ENCODE measurements around the gene NFE2.

NFE2 gene

DNA sequence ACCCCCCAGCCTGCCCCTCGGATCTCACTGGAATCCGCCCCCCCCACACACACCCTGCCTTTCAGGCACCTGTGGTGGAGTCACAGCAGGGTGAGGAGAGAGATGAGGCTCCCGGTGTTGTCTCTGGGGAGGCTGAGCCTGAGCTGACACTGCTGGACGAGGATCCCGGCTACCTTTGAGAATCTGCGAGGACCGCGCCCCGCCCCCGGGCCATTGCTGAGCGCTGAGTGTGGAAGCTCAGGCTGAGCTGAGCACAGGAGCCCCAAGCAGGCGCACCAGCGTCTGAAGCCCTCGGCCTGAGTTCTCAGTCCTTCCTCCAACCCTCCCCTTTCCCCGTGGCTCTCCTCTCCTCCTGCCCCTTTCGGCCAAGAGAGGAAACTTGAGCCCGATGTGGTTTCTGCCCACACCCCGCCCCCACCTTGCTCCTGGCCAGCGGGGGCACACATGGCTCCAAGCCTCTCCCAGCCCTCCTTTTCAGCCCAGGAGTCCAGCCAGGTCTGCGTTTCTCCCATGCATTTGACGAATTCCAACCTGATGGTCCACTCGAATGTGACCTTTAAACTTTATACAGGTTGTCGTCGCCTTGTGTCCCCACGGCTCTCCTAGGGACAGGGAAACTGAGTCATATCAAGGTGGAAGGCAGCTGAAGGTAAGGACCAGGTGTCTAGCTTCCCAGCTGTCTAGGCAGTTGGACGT lies at the start of gene NFE2:
NFE2 (minus strand) TSS at position 284 of the 696 bp plus-strand sequence. CDS start 5,767 bp downstream, outside the sequence.
- H3K4me1 Mint-ChIP-seq (ENCODE audit: low read depth): peaks cover 35% of the 10 kb centered on the region
- H3K27me3 Mint-ChIP-seq: peaks cover 58% of the 10 kb centered on the region
- H3K4me3 Mint-ChIP-seq: peak within 1 kb of the TSS; percentile 26
- H3K27ac Mint-ChIP-seq: no peak within 1 kb of the TSS
- no peaks in the 10 kb centered on the region for H3K36me3 Mint-ChIP-seq (ENCODE audit: low read depth)
- H3K9me3 Mint-ChIP-seq: no peaks in the 10 kb centered on the region

GRCh38 chr12:54349679-54350078 lies 48.9 kb upstream of the NFE2 start:
- Mint-ChIP-seq H3K9me3 (no peaks in the 10 kb centered on the region), H3K4me3 (no peak overlapping the region), H3K27me3 (no peaks in the 10 kb centered on the region), H3K36me3 (ENCODE audit: low read depth) (peaks cover 54% of the 10 kb centered on the region), H3K4me1 (ENCODE audit: low read depth) (peaks cover 20% of the 10 kb centered on the region), H3K27ac (no peak overlapping the region)

DNA sequence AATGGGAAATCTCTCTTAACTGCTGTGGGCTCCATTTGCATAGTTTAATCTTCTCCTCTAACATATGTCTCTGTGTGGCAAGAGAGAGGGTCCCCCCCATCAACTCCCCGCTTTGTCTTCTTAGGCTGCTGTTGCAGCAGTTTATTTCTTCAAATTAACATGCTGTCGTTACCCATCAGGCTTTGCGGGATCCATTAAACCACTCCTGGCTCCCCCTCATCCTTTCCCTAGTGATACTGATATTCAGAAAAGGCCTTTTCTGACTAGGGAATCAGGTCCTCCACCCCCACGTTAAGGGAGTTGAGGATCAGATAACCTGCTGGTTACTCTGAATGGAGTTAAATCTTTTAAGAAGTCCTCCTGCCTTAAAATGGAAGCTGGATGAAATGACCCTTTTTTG lies 48.2 kb upstream of the NFE2 start:
- H3K36me3 Mint-ChIP-seq (ENCODE audit: low read depth): peaks cover 54% of the 10 kb centered on the region
- peaks cover 20% of the 10 kb centered on the region for H3K4me1 Mint-ChIP-seq (ENCODE audit: low read depth)
- no peak overlapping the region for H3K4me3 Mint-ChIP-seq
- no peaks in the 10 kb centered on the region for H3K9me3 Mint-ChIP-seq
- H3K27me3 Mint-ChIP-seq: no peaks in the 10 kb centered on the region
- H3K27ac Mint-ChIP-seq: no peak overlapping the region

- no peak overlapping the region for H3K4me3 Mint-ChIP-seq
- H3K9me3 Mint-ChIP-seq: no peaks in the 10 kb centered on the region
- H3K27ac Mint-ChIP-seq: no peak overlapping the region
- no peaks in the 10 kb centered on the region for H3K27me3 Mint-ChIP-seq
- H3K4me1 Mint-ChIP-seq (ENCODE audit: low read depth): no peaks in the 10 kb centered on the region
- peaks cover 35% of the 10 kb centered on the region for H3K36me3 Mint-ChIP-seq (ENCODE audit: low read depth)
Measured at GRCh38 chr12:54341378-54342300, 40.8 kb upstream of the NFE2 start.

DNA sequence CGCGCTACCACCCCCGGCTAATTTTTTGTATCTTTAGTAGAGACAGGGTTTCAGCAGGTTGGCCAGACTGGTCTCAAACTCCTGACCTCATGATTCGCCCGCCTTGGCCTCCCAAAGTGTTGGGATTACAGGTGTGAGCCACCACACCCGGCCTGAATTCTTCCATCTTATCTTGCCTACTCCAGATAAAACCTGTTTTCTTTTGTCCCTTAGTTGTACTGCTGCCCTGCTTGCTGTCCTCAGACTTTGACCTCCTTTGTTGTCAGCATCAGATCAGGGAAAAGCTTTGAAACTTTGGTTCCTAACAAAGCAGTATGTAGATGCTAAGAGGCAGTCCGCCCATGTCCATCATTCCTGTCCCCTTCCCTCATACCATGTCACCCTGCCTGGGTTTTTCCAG lies 40.0 kb upstream of the NFE2 start:
- no peaks in the 10 kb centered on the region for H3K27me3 Mint-ChIP-seq
- H3K4me1 Mint-ChIP-seq (ENCODE audit: low read depth): no peaks in the 10 kb centered on the region
- peaks cover 35% of the 10 kb centered on the region for H3K36me3 Mint-ChIP-seq (ENCODE audit: low read depth)
- no peaks in the 10 kb centered on the region for H3K9me3 Mint-ChIP-seq
- H3K27ac Mint-ChIP-seq: no peak overlapping the region
- H3K4me3 Mint-ChIP-seq: no peak overlapping the region

GRCh38 chr12:54338698-54339296 lies 38.0 kb upstream of the NFE2 start:
- H3K27me3 Mint-ChIP-seq: no peaks in the 10 kb centered on the region
- H3K4me1 Mint-ChIP-seq (ENCODE audit: low read depth): peaks cover under 1% of the 10 kb centered on the region
- no peaks in the 10 kb centered on the region for H3K9me3 Mint-ChIP-seq
- no peak overlapping the region for H3K4me3 Mint-ChIP-seq
- H3K27ac Mint-ChIP-seq: no peak overlapping the region
- H3K36me3 Mint-ChIP-seq (ENCODE audit: low read depth): peaks cover 27% of the 10 kb centered on the region

GRCh38 chr12:54337854-54338650 lies 37.2 kb upstream of the NFE2 start:
- Mint-ChIP-seq H3K27ac (no peak overlapping the region), H3K27me3 (no peaks in the 10 kb centered on the region), H3K9me3 (no peaks in the 10 kb centered on the region), H3K4me1 (ENCODE audit: low read depth) (peaks cover 8% of the 10 kb centered on the region), H3K4me3 (no peak overlapping the region), H3K36me3 (ENCODE audit: low read depth) (peaks cover 26% of the 10 kb centered on the region)

DNA sequence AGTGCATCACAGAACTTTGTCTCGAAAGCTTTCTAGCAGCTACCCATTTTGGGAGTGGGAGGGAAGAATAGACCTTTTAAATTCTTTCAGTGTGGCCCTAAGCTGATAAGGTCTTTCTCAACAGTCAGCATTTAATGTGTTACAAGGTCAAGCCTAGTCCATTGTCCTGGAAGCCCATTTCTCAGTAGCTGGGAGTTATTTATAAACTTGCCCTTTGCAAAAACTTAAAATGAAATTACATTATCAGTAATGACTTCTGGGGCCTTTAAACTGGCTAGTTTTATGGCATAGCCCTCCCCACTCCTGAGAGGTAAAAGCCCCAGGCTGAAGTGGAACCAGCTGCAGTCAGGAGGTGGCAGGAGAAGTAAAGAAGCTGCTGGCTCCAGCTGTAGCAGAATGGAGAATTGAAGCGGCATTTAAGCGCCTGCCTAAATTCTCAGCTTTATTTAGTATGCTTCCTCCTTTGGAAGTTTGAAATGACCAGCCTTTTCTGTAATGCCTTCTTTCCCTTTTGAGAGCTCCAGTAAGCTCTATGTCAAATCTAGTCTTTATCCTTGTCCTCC lies 36.5 kb upstream of the NFE2 start:
- Mint-ChIP-seq H3K4me1 (ENCODE audit: low read depth) (peaks cover 8% of the 10 kb centered on the region), H3K27ac (no peak overlapping the region)

DNA sequence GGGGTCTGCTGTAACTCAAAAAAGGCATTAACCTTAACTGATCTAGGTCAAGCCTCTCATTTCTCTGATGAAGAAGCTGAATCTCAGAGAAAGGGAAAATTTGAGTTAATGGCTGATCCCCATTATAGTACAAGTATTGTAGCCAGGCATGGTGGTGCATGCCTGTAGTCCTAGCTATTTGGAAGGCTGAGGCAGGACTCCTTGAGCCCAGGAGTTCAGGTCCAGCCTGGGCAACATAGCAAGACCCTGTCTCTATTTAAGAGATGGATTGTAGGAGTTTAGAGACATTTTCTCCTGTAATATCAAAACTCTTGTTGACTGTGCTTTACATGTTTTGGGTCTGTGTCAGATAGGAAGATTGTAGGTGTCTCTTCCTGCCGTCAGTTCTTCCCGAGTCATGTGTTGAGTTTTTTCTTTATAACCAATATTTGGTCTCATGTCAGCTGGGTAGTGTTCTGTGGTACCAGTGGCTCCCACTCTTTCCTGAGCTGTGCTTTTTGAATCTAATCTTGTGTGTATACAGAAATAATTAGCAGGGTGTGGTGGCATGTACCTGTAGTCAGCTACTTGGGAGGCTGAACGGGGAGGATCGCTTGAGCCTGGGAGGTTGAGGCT lies 32.7 kb upstream of the NFE2 start:
- H3K9me3 Mint-ChIP-seq: no peaks in the 10 kb centered on the region
- H3K27ac Mint-ChIP-seq: no peak overlapping the region
- peaks cover 39% of the 10 kb centered on the region for H3K4me1 Mint-ChIP-seq (ENCODE audit: low read depth)
- H3K4me3 Mint-ChIP-seq: no peak overlapping the region
- peaks cover 5% of the 10 kb centered on the region for H3K36me3 Mint-ChIP-seq (ENCODE audit: low read depth)
- no peaks in the 10 kb centered on the region for H3K27me3 Mint-ChIP-seq

More for the DNA sequence above, 36.5 kb upstream of the NFE2 start:
- Mint-ChIP-seq H3K9me3 (no peaks in the 10 kb centered on the region), H3K27me3 (no peaks in the 10 kb centered on the region), H3K4me3 (no peak overlapping the region), H3K36me3 (ENCODE audit: low read depth) (peaks cover 21% of the 10 kb centered on the region)

GRCh38 chr12:54331461-54331860 lies 30.6 kb upstream of the NFE2 start:
- Mint-ChIP-seq H3K4me3 (no peak overlapping the region), H3K4me1 (ENCODE audit: low read depth) (peaks cover 48% of the 10 kb centered on the region), H3K27me3 (no peaks in the 10 kb centered on the region), H3K27ac (peak overlapping the region; percentile 52), H3K9me3 (no peaks in the 10 kb centered on the region), H3K36me3 (ENCODE audit: low read depth) (peaks cover 5% of the 10 kb centered on the region)

DNA sequence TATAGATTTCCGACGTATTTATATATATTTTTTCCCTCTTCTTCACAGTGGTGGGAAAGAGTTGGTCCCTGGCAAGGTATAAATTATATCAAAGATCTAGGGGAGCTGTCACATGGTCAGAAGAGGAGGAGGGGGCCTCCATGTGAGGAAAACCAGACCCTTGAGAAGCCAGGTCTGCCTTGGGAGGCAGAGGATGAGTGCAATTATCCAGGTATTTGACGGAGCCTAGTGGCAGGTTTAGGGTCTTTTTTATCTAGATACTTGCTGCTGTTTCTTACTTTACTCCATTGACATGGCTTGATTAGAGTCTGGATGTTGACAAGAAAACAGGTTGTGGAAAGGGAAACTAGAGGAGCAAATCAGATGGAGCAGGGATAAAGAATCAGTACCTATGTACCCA lies 29.6 kb upstream of the NFE2 start:
- peaks cover 5% of the 10 kb centered on the region for H3K36me3 Mint-ChIP-seq (ENCODE audit: low read depth)
- peaks cover 55% of the 10 kb centered on the region for H3K4me1 Mint-ChIP-seq (ENCODE audit: low read depth)
- H3K27ac Mint-ChIP-seq: peak overlapping the region; percentile 56
- H3K9me3 Mint-ChIP-seq: no peaks in the 10 kb centered on the region
- H3K27me3 Mint-ChIP-seq: no peaks in the 10 kb centered on the region
- no peak overlapping the region for H3K4me3 Mint-ChIP-seq

GRCh38 chr12:54329759-54330158 lies 28.9 kb upstream of the NFE2 start:
- Mint-ChIP-seq H3K9me3 (no peaks in the 10 kb centered on the region), H3K27me3 (no peaks in the 10 kb centered on the region), H3K4me3 (no peak overlapping the region), H3K36me3 (ENCODE audit: low read depth) (peaks cover 5% of the 10 kb centered on the region), H3K27ac (peak overlapping the region; percentile 11), H3K4me1 (ENCODE audit: low read depth) (peaks cover 61% of the 10 kb centered on the region)

GRCh38 chr12:54328595-54329337 lies 28.0 kb upstream of the NFE2 start:
- H3K27ac Mint-ChIP-seq: peak overlapping the region; percentile 43
- peaks cover 65% of the 10 kb centered on the region for H3K4me1 Mint-ChIP-seq (ENCODE audit: low read depth)
- no peaks in the 10 kb centered on the region for H3K27me3 Mint-ChIP-seq
- no peaks in the 10 kb centered on the region for H3K9me3 Mint-ChIP-seq
- H3K36me3 Mint-ChIP-seq (ENCODE audit: low read depth): peaks cover 4% of the 10 kb centered on the region
- H3K4me3 Mint-ChIP-seq: no peak overlapping the region

Data from stimulated activated naive CD8-positive, alpha-beta T cell treated with anti-CD3 and anti-CD28 coated beads, Interleukin-15, Interleukin-2, amounts not matched to agents 100 ng/mL and 50 ng/mL, for 24 hours (primary cell).